Skeletal muscle satellite cell (primary cell): ENCODE measurements around the gene GOLIM4.

Experiments used
- H3K27me3 ChIP-seq: 2 replicates; pipeline ENCODE4 v1.7.0; 2013; ENCODE audit warnings: low read length; ENCODE audit not compliant: control insufficient read depth, insufficient read depth
- H3K36me3 ChIP-seq: 2 replicates; pipeline ENCODE4 v1.7.0; 2013; ENCODE audit warnings: mild to moderate bottlenecking, control low read depth, low read length; ENCODE audit not compliant: insufficient read depth
- H3K4me1 ChIP-seq: 2 replicates; pipeline ENCODE4 v1.7.0; 2013; ENCODE audit warnings: low read length; ENCODE audit not compliant: control insufficient read depth, insufficient read depth
- H3K4me2 ChIP-seq: 2 replicates; pipeline ENCODE4 v1.7.0; 2013; ENCODE audit warnings: mild to moderate bottlenecking, low read length
- H3K4me3 ChIP-seq: 2 replicates; pipeline ENCODE4 v1.7.0; 2013; ENCODE audit warnings: low read length
- H3K9ac ChIP-seq: 2 replicates; pipeline ENCODE4 v1.7.0; 2013; ENCODE audit warnings: mild to moderate bottlenecking, low read depth, low read length, moderate library complexity
- H3K9me3 ChIP-seq: replicated peaks from 2 replicates; pipeline ENCODE4 v1.7.0; 2013; ENCODE audit warnings: mild to moderate bottlenecking, control low read depth, low read length

The GOLIM4 gene

GRCh38 chr3:168040607-168041208 is 55.0 kb downstream of the GOLIM4 start:
- H3K27me3 ChIP-seq, result no peaks in the 10 kb centered on the region
- no peaks in the 10 kb centered on the region for H3K4me1 ChIP-seq
- H3K36me3 ChIP-seq, result peaks cover 18% of the 10 kb centered on the region
- no peak overlapping the region for H3K9ac ChIP-seq
- no peak overlapping the region for H3K4me3 ChIP-seq
- H3K9me3 ChIP-seq, result no peaks in the 10 kb centered on the region
- H3K4me2 ChIP-seq, result no peak overlapping the region

- Histone ChIP-seq H3K4me3 (no peak overlapping the region), H3K9ac (no peak overlapping the region), H3K9me3 (no peaks in the 10 kb centered on the region), H3K4me1 (peaks cover 9% of the 10 kb centered on the region), H3K4me2 (no peak overlapping the region), H3K36me3 (peaks cover 25% of the 10 kb centered on the region), H3K27me3 (no peaks in the 10 kb centered on the region)
Measured at GRCh38 chr3:168037020-168037419, 58.7 kb downstream of the GOLIM4 start.

- no peaks in the 10 kb centered on the region for H3K27me3 ChIP-seq
- H3K9me3 ChIP-seq, result no peaks in the 10 kb centered on the region
- H3K9ac ChIP-seq, result no peak overlapping the region
- peaks cover 9% of the 10 kb centered on the region for H3K4me1 ChIP-seq
- H3K4me3 ChIP-seq, result no peak overlapping the region
- H3K4me2 ChIP-seq, result no peak overlapping the region
- peaks cover 29% of the 10 kb centered on the region for H3K36me3 ChIP-seq
Measured at GRCh38 chr3:168036619-168037018, 59.1 kb downstream of the GOLIM4 start.

GRCh38 chr3:168034152-168034928 is 61.4 kb downstream of the GOLIM4 start:
- no peak overlapping the region for H3K9ac ChIP-seq
- H3K36me3 ChIP-seq, result peaks cover 33% of the 10 kb centered on the region
- peaks cover 9% of the 10 kb centered on the region for H3K4me1 ChIP-seq
- H3K27me3 ChIP-seq, result no peaks in the 10 kb centered on the region
- H3K4me2 ChIP-seq, result no peak overlapping the region
- no peaks in the 10 kb centered on the region for H3K9me3 ChIP-seq
- no peak overlapping the region for H3K4me3 ChIP-seq

- no peak overlapping the region for H3K4me3 ChIP-seq
- no peaks in the 10 kb centered on the region for H3K27me3 ChIP-seq
- peaks cover 43% of the 10 kb centered on the region for H3K36me3 ChIP-seq
- H3K4me2 ChIP-seq, result no peak overlapping the region
- H3K9me3 ChIP-seq, result no peaks in the 10 kb centered on the region
- H3K4me1 ChIP-seq, result peaks cover 13% of the 10 kb centered on the region
- no peak overlapping the region for H3K9ac ChIP-seq
Measured at GRCh38 chr3:168030577-168030976, 65.1 kb downstream of the GOLIM4 start.

GRCh38 chr3:168029705-168030104 is 66.0 kb downstream of the GOLIM4 start:
- peaks cover 40% of the 10 kb centered on the region for H3K36me3 ChIP-seq
- no peak overlapping the region for H3K9ac ChIP-seq
- peaks cover 21% of the 10 kb centered on the region for H3K4me1 ChIP-seq
- no peak overlapping the region for H3K4me3 ChIP-seq
- no peak overlapping the region for H3K4me2 ChIP-seq
- no peaks in the 10 kb centered on the region for H3K9me3 ChIP-seq
- H3K27me3 ChIP-seq, result no peaks in the 10 kb centered on the region

GRCh38 chr3:168028086-168028485 is 67.6 kb downstream of the GOLIM4 start:
- Histone ChIP-seq H3K4me2 (no peak overlapping the region), H3K4me1 (peaks cover 20% of the 10 kb centered on the region), H3K27me3 (no peaks in the 10 kb centered on the region), H3K36me3 (peaks cover 54% of the 10 kb centered on the region), H3K9ac (no peak overlapping the region), H3K9me3 (no peaks in the 10 kb centered on the region), H3K4me3 (no peak overlapping the region)

- no peak overlapping the region for H3K9ac ChIP-seq
- H3K4me3 ChIP-seq, result no peak overlapping the region
- no peaks in the 10 kb centered on the region for H3K27me3 ChIP-seq
- no peaks in the 10 kb centered on the region for H3K9me3 ChIP-seq
- peaks cover 20% of the 10 kb centered on the region for H3K4me1 ChIP-seq
- H3K4me2 ChIP-seq, result no peak overlapping the region
- peaks cover 53% of the 10 kb centered on the region for H3K36me3 ChIP-seq
Measured at GRCh38 chr3:168026764-168027163, 69.0 kb downstream of the GOLIM4 start.

- Histone ChIP-seq H3K4me2 (peak overlapping the region; percentile 49), H3K9ac (peak overlapping the region; percentile 68), H3K4me3 (no peak overlapping the region), H3K27me3 (no peaks in the 10 kb centered on the region), H3K4me1 (peaks cover 20% of the 10 kb centered on the region), H3K9me3 (no peaks in the 10 kb centered on the region), H3K36me3 (peaks cover 59% of the 10 kb centered on the region)
Measured at GRCh38 chr3:168025076-168025475, 70.6 kb downstream of the GOLIM4 start.

GRCh38 chr3:168024537-168024941 is 71.2 kb downstream of the GOLIM4 start:
- Histone ChIP-seq H3K9me3 (no peaks in the 10 kb centered on the region), H3K36me3 (peaks cover 57% of the 10 kb centered on the region), H3K4me1 (peaks cover 20% of the 10 kb centered on the region), H3K4me2 (peak overlapping the region; percentile 49), H3K27me3 (no peaks in the 10 kb centered on the region), H3K4me3 (peak overlapping the region; percentile 0), H3K9ac (peak overlapping the region; percentile 68)

- Histone ChIP-seq H3K4me2 (no peak overlapping the region), H3K9ac (no peak overlapping the region), H3K36me3 (peaks cover 62% of the 10 kb centered on the region), H3K4me1 (peaks cover 20% of the 10 kb centered on the region), H3K27me3 (no peaks in the 10 kb centered on the region), H3K9me3 (no peaks in the 10 kb centered on the region), H3K4me3 (no peak overlapping the region)
Measured at GRCh38 chr3:168021737-168022450, 73.8 kb downstream of the GOLIM4 start.
